Ishikawa (cell line): Measurements from ENCODE around the gene FOXB1.

Experiments
- CEBPB ChIP-seq: IDR thresholded peaks from 2 replicates; pipeline ENCODE4 v1.6.1; 2012
- YY1 ChIP-seq: IDR thresholded peaks from 2 replicates; pipeline ENCODE4 v1.6.1; 2012; ENCODE audit warnings: low read depth
- TF ChIP-seq, protein P1 (sequence below): IDR thresholded peaks from 2 replicates; pipeline ENCODE4 v1.6.1; 2012

DNA sequence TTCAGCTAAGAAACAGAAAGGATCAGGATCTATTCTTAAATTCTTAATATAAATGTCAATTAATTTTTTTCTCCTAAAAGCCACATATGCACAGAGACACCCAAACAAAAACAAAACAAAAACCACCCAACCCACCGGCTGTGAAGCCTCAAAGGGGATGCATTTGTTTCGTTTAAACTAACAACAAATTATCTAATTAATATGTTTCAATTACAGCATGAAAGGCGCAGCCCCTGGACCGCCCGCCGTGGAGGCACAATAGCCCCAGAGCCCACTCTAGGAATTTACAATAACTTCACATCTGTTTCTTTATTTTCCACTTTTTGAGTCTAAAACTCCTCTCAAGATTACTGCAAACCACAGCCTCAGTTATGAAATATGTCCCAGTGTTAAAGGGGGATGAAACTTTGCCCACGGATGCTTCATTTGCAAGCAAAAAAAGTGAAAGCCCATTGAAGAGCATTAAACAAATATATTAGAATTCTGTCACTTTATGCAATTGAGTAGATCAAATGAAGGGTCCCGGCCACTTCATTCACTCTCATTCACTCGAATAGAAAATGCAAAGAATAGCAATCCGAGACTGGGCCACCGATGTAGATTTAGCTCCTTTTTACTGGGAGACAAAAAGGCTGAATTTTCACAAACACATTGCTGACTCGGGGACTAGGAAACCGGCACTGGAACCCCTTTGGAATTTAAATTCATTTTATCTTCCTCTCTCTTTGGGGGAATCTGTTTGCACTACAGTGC is 6.0 kb downstream of the FOXB1 start:
- TF ChIP-seq YY1: no peak
- no peak for TF ChIP-seq CEBPB
- TF ChIP-seq, protein P1, sequence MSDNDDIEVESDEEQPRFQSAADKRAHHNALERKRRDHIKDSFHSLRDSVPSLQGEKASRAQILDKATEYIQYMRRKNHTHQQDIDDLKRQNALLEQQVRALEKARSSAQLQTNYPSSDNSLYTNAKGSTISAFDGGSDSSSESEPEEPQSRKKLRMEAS: no peak
